ENCODE results near the gene GALNS.

- no peak for TF ChIP-seq CTCF (IDR thresholded peaks at IDR 0.05; ENCODE audit: poor library complexity)
- no peak for TF ChIP-seq EZH2 (IDR thresholded peaks at IDR 0.05; ENCODE audit: borderline replicate concordance)
Measured at GRCh38 chr16:88800277-88800592, 56.5 kb downstream of the GALNS start.
